Measurements from ENCODE around the gene RPL15. TPM values are rescaled to one million over a fixed set of nuclear protein-coding genes. Genes with fewer than 3 reads are reported as not detected.
"Not testable (repeated sequence)": the region's sequence is repeated elsewhere in the genome, so short reads cannot be mapped to it uniquely, and the experiment has no call there.

Gene RPL15
- 1,000 to 10,000 TPM in 1 of 2 donors, 100 to 1,000 TPM in 1; 608 to 1,311 TPM for total RNA-seq

DNA sequence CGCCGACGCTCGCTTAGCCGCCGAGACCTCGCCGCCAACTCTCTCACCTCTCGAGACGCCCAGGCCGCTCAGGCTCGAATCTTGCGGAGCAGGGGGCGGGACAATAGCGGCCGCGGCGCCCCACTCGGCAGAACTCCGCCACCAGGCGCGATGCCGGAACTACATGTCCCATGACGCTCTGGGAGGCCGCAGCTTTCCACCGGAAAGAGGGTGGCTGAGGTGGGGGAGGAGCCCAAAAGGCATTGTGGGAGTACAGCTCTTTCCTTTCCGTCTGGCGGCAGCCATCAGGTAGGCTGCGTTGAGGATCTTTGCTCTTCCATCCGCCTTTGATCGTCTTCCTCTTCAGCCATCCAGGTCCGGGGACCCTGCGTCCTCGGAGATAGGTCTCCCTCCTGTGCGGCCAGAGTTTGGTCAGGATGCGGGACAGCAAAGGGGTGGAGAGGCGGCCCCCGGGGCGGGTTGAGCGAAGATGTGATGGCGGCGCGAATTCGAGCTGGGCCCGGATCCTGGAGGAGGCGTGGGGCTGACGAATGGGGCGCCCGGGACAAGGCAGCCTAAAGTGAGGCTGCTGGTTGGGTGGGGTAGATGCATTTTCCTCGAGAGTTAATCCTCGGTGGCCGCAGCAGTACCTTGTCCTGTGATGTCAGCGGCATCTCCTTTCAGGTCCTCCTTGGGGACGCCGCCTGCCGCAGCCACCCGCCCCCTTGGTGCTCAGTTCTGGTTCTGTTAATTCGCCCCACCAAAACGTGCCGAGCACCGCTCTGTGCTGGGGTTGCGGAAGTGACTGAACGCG is at the start of gene RPL15, which contains the start of gene NKIRAS1:
Gene RPL15, plus strand, starts transcription at position 247 of the 793 bp plus-strand sequence. CDS start 728 bp downstream, outside the sequence.
Gene NKIRAS1, minus strand, starts transcription at position 105 of the 793 bp plus-strand sequence. CDS start 6,086 bp downstream, outside the sequence.
- Histone ChIP-seq H3K4me3 (peak within 1 kb of the TSS; percentile 79 to 97), H3K27me3 (no peaks in the 10 kb centered on the region), H3K36me3 (peaks cover 36% of the 10 kb centered on the region), H3K4me1 (peaks cover 0 to 26% of the 10 kb centered on the region in 2 donors), H3K9me3 (no peaks in the 10 kb centered on the region), H3K27ac (peak within 1 kb of the TSS; percentile 91 to 96)
- DNase-seq (ENCODE audit: low spot score), result peak; percentile 97
- TF ChIP-seq, protein P1, sequence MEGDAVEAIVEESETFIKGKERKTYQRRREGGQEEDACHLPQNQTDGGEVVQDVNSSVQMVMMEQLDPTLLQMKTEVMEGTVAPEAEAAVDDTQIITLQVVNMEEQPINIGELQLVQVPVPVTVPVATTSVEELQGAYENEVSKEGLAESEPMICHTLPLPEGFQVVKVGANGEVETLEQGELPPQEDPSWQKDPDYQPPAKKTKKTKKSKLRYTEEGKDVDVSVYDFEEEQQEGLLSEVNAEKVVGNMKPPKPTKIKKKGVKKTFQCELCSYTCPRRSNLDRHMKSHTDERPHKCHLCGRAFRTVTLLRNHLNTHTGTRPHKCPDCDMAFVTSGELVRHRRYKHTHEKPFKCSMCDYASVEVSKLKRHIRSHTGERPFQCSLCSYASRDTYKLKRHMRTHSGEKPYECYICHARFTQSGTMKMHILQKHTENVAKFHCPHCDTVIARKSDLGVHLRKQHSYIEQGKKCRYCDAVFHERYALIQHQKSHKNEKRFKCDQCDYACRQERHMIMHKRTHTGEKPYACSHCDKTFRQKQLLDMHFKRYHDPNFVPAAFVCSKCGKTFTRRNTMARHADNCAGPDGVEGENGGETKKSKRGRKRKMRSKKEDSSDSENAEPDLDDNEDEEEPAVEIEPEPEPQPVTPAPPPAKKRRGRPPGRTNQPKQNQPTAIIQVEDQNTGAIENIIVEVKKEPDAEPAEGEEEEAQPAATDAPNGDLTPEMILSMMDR (IDR thresholded peaks at IDR 0.05), result peak; percentile 46 to 61

DNA sequence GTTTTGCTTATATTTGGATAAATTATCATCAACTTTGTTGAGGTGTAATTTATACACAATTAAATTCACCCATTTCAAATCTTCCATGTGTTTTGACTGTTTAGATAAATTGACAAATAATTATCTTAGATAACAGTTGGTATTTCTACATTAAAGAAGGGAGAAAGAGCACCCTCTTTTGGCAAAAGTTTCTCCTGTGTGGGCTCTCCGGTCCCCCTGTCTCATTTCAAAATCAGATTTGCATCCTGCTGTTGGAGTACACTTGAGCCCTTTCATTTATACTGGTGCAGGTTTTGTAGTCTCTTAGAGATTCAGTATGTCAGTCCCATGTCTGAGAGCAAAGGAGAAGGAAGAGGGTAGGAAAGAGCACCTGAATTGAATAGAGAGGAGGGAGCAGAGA is 49.5 kb upstream of the RPL15 start:
- no peaks in the 10 kb centered on the region for H3K27me3 ChIP-seq
- DNase-seq (ENCODE audit: low spot score), result no peak
- TF ChIP-seq, protein P1 (IDR thresholded peaks at IDR 0.05), result no peak
- H3K4me1 ChIP-seq, result peaks cover 0 to 32% of the 10 kb centered on the region in 2 donors
- H3K9me3 ChIP-seq, result no peaks in the 10 kb centered on the region
- H3K27ac ChIP-seq, result no peak overlapping the region
- no peaks in the 10 kb centered on the region for H3K36me3 ChIP-seq
- no peak overlapping the region for H3K4me3 ChIP-seq

DNA sequence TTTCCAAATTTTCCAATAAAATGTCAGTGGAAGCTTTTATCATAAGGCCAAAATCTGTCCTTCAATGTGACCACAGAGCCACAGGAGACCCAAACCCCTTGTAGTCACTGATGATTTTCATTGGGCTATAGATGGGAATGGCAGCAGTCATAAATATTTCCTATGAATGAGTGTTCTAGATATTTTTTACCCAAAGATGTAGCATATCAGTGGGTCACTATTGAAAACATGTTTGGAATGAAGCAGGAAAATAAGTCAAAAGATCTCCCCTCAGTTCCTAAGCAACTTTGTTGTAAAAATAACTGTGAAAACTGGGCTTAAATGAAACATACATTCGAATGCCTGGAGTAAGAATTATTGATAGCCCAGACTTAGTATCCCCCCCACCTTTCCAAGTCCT is 49.1 kb upstream of the RPL15 start:
- Histone ChIP-seq H3K36me3 (no peaks in the 10 kb centered on the region), H3K9me3 (no peaks in the 10 kb centered on the region), H3K4me1 (peaks cover 0 to 32% of the 10 kb centered on the region in 2 donors), H3K27me3 (no peaks in the 10 kb centered on the region), H3K4me3 (no peak overlapping the region), H3K27ac (no peak overlapping the region)
- TF ChIP-seq, protein P1 (IDR thresholded peaks at IDR 0.05), result no peak
- no peak for DNase-seq (ENCODE audit: low spot score)

DNA sequence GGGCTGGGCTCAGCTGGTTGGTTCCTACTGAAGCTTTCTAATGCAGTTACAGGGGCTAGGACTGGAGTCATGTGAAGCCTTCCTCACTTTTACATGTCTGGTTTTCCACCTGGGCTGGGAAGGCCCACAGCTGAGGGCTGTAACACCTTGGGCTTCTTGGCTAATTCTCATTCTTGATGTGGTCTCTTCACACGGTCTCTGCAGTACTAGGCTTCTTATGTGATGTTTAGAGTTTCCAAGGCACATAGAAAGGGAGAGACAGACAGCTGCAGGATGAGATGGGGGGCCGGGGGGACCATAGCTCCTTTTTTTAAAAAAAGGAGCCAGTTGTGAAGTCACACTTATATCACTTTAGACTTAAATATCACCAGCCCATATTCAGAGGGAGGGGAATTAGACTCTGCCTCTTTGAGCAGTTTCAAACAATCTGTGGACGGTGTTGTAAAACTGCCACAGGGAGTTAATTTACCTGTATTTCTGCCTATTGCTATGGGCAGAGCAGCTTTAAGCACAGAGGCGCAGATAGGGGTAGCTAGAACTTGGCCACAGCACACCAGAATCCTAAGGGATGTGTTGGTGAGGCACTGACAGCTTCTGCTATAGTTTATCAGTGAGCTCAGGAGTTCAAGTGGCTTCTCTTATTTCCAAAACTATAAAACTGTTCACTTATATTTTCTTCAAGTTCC is 46.8 kb upstream of the RPL15 start:
- Histone ChIP-seq H3K36me3 (no peaks in the 10 kb centered on the region), H3K4me3 (no peak overlapping the region), H3K4me1 (peaks cover 0 to 37% of the 10 kb centered on the region in 2 donors), H3K27ac (no peak overlapping the region), H3K9me3 (no peaks in the 10 kb centered on the region), H3K27me3 (no peaks in the 10 kb centered on the region)
- TF ChIP-seq, protein P1 (IDR thresholded peaks at IDR 0.05), result no peak
- no peak for DNase-seq (ENCODE audit: low spot score)

DNA sequence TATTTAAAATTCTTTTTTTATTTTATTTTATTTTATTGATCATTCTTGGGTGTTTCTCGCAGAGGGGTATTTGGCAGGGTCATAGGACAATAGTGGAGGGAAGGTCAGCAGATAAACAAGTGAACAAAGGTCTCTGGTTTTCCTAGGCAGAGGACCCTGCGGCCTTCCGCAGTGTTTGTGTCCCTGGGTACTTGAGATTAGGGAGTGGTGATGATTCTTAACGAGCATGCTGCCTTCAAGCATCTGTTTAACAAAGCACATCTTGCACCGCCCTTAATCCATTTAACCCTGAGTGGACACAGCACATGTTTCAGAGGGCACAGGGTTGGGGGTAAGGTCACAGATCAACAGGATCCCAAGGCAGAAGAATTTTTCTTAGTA is 46.3 kb upstream of the RPL15 start:
- not testable (repeated sequence) for H3K9me3 ChIP-seq; DNase-seq (ENCODE audit: low spot score); H3K27me3 ChIP-seq; H3K27ac ChIP-seq; H3K36me3 ChIP-seq; H3K4me3 ChIP-seq
- peaks cover 0 to 33% of the 10 kb centered on the region in 2 donors for H3K4me1 ChIP-seq

DNA sequence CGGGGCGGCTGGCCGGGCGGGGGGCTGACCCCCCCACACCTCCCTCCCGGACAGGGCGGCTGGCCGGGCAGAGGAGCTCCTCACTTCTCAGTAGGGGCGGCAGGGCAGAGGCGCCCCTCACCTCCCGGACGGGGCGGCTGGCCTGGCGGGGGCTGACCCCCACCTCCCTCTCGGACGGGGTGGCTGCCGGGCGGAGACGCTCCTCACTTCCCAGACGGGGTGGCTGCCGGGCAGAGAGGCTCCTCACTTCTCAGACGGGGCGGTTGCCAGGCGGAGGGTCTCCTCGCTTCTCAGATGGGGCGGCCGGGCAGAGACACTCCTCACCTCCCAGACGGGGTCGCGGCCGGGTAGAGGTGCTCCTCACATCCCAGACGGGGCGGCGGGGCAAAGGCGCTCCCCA is 45.6 kb upstream of the RPL15 start:
- not testable (repeated sequence) for H3K4me3 ChIP-seq; H3K9me3 ChIP-seq; H3K27ac ChIP-seq; DNase-seq (ENCODE audit: low spot score); H3K27me3 ChIP-seq; H3K36me3 ChIP-seq
- peaks cover 0 to 33% of the 10 kb centered on the region in 2 donors for H3K4me1 ChIP-seq
